ENCODE results near the gene ANXA4.

The ANXA4 gene

DNA sequence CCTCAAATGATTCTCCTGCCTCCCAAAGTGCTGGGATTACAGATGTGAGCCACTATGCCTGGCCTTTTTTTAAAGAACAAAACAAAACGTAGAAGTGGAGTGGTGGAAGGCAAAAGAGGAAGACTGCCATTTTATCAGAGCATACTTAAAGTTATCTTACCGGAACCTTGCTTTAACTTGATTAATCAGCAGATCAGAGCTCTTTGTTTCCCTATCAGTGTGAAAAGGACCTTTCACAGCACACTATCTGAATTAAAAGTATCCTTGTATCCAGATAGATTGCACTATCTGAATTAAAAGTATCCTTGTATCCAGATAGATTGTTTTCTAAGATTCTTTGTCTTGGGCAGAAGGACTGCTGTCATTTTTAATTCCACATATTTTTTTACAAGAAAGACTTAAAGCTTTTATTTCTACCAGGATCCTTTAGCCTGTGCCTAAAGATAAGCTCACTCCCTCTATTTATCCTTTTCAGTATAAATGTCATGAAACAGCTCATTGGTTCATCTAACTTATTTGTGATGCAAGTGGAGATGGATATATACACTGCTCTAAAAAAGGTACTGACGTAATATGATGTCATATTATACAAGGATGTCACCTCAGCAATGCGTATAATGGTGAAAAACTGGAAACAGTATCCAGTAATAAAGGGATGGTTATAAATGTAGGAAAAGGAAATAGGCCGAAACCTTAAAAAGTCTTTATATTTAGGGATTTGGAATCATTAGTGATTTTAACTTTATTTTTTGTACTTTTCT lies 105.3 kb downstream of the ANXA4 start:
- no peak overlapping the region for H3K4me3 ChIP-seq (ENCODE audit: severe bottlenecking)
- no peaks in the 10 kb centered on the region for H3K9me3 ChIP-seq (ENCODE audit: severe bottlenecking)
- no peaks in the 10 kb centered on the region for H3K27me3 ChIP-seq (ENCODE audit: insufficient read depth, poor library complexity, severe bottlenecking)
- ATAC-seq (ENCODE audit: low read depth) (no peak), DNase-seq (ENCODE audit: low spot score) (no peak)
- H3K27ac ChIP-seq (ENCODE audit: poor library complexity, severe bottlenecking) = no peak overlapping the region
- TF ChIP-seq, protein P1, sequence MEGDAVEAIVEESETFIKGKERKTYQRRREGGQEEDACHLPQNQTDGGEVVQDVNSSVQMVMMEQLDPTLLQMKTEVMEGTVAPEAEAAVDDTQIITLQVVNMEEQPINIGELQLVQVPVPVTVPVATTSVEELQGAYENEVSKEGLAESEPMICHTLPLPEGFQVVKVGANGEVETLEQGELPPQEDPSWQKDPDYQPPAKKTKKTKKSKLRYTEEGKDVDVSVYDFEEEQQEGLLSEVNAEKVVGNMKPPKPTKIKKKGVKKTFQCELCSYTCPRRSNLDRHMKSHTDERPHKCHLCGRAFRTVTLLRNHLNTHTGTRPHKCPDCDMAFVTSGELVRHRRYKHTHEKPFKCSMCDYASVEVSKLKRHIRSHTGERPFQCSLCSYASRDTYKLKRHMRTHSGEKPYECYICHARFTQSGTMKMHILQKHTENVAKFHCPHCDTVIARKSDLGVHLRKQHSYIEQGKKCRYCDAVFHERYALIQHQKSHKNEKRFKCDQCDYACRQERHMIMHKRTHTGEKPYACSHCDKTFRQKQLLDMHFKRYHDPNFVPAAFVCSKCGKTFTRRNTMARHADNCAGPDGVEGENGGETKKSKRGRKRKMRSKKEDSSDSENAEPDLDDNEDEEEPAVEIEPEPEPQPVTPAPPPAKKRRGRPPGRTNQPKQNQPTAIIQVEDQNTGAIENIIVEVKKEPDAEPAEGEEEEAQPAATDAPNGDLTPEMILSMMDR (IDR thresholded peaks at IDR 0.05; ENCODE audit: poor library complexity, severe bottlenecking) = no peak
- peaks cover 52% of the 10 kb centered on the region for H3K36me3 ChIP-seq (ENCODE audit: low read depth)
- no peaks in the 10 kb centered on the region for H3K4me1 ChIP-seq (ENCODE audit: insufficient read depth, poor library complexity, severe bottlenecking)

DNA sequence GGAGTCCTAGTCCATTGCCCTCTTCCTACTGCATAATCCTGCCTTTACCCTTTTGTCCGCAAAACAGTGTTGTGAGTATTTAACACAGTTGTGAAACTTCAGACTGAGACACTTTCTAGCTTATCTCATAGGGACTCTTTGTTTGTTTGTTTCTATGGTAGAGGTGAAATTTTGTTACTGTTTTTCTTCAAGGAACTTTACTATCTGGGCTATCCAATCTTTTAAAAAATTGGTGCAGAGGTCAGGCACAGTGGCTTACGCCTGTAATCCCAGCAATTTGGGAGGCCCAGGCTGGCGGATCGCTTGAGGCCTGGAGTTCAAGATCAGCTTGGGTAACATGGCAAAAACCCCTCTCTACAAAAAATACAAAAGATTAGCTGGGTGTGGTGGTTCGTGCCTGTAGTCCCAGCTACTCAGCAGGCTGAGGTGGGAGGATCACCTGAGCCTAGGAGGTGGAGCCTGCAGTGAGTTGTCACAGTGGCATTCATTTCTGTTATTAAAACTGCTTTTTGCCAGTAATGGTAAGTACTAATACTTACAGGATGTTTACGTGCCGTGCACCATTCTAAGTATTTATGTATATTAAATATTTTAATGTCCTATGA lies 106.4 kb downstream of the ANXA4 start:
- H3K36me3 ChIP-seq (ENCODE audit: low read depth) = peaks cover 54% of the 10 kb centered on the region
- H3K27ac ChIP-seq (ENCODE audit: poor library complexity, severe bottlenecking) = no peak overlapping the region
- H3K9me3 ChIP-seq (ENCODE audit: severe bottlenecking) = no peaks in the 10 kb centered on the region
- no peak for DNase-seq (ENCODE audit: low spot score)
- no peaks in the 10 kb centered on the region for H3K4me1 ChIP-seq (ENCODE audit: insufficient read depth, poor library complexity, severe bottlenecking)
- H3K27me3 ChIP-seq (ENCODE audit: insufficient read depth, poor library complexity, severe bottlenecking) = no peaks in the 10 kb centered on the region
- no peak for ATAC-seq (ENCODE audit: low read depth)
- no peak overlapping the region for H3K4me3 ChIP-seq (ENCODE audit: severe bottlenecking)
- TF ChIP-seq, protein P1 (IDR thresholded peaks at IDR 0.05; ENCODE audit: poor library complexity, severe bottlenecking) = no peak

DNA sequence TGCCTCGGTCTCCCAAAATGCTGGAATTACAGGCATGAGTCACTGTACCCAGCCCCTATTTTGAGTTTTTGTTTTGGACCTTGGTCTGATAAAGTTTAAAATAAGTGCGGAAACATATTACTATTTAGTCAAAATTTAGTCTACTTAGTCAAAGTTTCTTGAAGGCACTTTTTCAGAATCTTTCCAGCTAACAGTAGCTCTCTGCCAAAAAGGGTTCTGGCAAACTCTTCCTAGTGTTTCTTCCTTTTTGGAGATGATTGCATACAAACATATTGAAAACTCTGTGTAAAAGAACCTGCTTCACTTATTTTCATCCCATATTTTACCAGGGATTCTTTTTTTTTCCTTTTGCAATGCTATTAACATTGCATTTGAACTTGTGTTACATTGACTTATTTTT lies 116.3 kb downstream of the ANXA4 start:
- TF ChIP-seq, protein P1 (IDR thresholded peaks at IDR 0.05; ENCODE audit: poor library complexity, severe bottlenecking) = no peak
- no peak overlapping the region for H3K27ac ChIP-seq (ENCODE audit: poor library complexity, severe bottlenecking)
- H3K4me1 ChIP-seq (ENCODE audit: insufficient read depth, poor library complexity, severe bottlenecking) = no peaks in the 10 kb centered on the region
- peaks cover 31% of the 10 kb centered on the region for H3K36me3 ChIP-seq (ENCODE audit: low read depth)
- no peak for ATAC-seq (ENCODE audit: low read depth)
- DNase-seq (ENCODE audit: low spot score) = no peak
- H3K9me3 ChIP-seq (ENCODE audit: severe bottlenecking) = no peaks in the 10 kb centered on the region
- no peaks in the 10 kb centered on the region for H3K27me3 ChIP-seq (ENCODE audit: insufficient read depth, poor library complexity, severe bottlenecking)
- no peak overlapping the region for H3K4me3 ChIP-seq (ENCODE audit: severe bottlenecking)

DNA sequence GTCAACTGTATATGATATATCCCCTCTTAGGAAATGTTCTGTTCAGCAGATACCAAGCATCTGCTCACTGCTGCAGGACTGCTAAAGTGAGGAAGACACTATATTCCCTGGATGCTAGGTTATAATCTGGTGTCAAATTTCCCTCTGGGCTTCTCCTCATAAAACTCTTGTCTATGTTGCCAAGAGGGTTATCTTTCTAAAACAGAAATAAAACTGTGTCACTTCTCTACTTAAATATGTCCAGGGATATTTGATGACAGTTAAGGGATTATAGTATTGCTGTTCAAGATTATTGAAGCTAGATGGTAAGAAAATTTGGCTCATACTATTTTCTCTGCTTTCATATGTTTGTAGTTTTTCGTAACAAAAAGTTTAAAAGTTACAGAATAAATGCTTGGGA lies 121.4 kb downstream of the ANXA4 start:
- Histone ChIP-seq H3K4me1 (ENCODE audit: insufficient read depth, poor library complexity, severe bottlenecking) (no peaks in the 10 kb centered on the region), H3K4me3 (ENCODE audit: severe bottlenecking) (no peak overlapping the region), H3K27ac (ENCODE audit: poor library complexity, severe bottlenecking) (no peak overlapping the region), H3K9me3 (ENCODE audit: severe bottlenecking) (no peaks in the 10 kb centered on the region), H3K36me3 (ENCODE audit: low read depth) (peaks cover 49% of the 10 kb centered on the region), H3K27me3 (ENCODE audit: insufficient read depth, poor library complexity, severe bottlenecking) (no peaks in the 10 kb centered on the region)
- TF ChIP-seq, protein P1 (IDR thresholded peaks at IDR 0.05; ENCODE audit: poor library complexity, severe bottlenecking) = no peak
- ATAC-seq (ENCODE audit: low read depth) = no peak
- DNase-seq (ENCODE audit: low spot score) = no peak
